Mucosa of descending colon (tissue), 3 donors: ENCODE measurements around the gene PTPRN2. TPM values are rescaled to one million over a fixed set of nuclear protein-coding genes. Genes with fewer than 3 reads are reported as not detected.

Source experiments
- ATAC-seq: fragments of 200-7000 bp; cut with Tn5 transposase; one replicate; pipeline ENCODE4 v1.9.1; 2020; ENCODE audit warnings: mild to moderate bottlenecking, moderate library complexity
- DNase-seq, 3 donors: peaks; one replicate each; pipeline ENCODE4 v3.0.0-alpha.2; 2020
- H3K36me3 ChIP-seq: fragments of 200-600 bp; one replicate; pipeline ENCODE4 v1.8.0; 2021; ENCODE audit warnings: low read depth, mild to moderate bottlenecking
- H3K4me1 ChIP-seq: fragments of 200-600 bp; one replicate; pipeline ENCODE4 v1.8.0; 2021; ENCODE audit warnings: low read depth, mild to moderate bottlenecking
- H3K4me3 ChIP-seq: fragments of 200-600 bp; one replicate; pipeline ENCODE4 v1.8.0; 2021; ENCODE audit warnings: mild to moderate bottlenecking
- H3K9me3 ChIP-seq: fragments of 200-600 bp; one replicate; pipeline ENCODE4 v1.8.0; 2021; ENCODE audit warnings: mild to moderate bottlenecking
- CTCF ChIP-seq: fragments of 200-600 bp; IDR thresholded peaks from one replicate; pipeline ENCODE4 v1.8.0; 2022; ENCODE audit warnings: antibody characterized with exemption, mild to moderate bottlenecking
- intact Hi-C, 2 donors: fragments of 100-400 bp; cut with DNase I in 1 of 2; cut with micrococcal nuclease in 1 of 2; formaldehyde crosslinking; loops; one replicate each; pipeline versions ENCODE4 v1.11.0 to v1.11.1; 2022; cut with DNase I, micrococcal nuclease
- total RNA-seq, 3 donors: library from RNA; stranded (reverse); fragmentation: NEBNext Ultra II Directional in 2 of 3; extraction: Animal tissue kit (Norgen Biotek cat#: 25700) in 2 of 3; gene quantifications; one replicate each; pipeline versions ENCODE4 v1.2.1 to v1.2.4, GENCODE V29; 2021 to 2023
- donor health status: DM: no; HTN: no; CAD: no; lungs with moderate emphysema.
- donor health status: DM: no; HTN: no; CAD: no.
- donor health status: DM: no; HTN: yes; CAD: no.

The PTPRN2 gene
- total RNA-seq, 3 donors from 2014 or later, result 12.5 to 28.0 (median 26.2) TPM

DNA sequence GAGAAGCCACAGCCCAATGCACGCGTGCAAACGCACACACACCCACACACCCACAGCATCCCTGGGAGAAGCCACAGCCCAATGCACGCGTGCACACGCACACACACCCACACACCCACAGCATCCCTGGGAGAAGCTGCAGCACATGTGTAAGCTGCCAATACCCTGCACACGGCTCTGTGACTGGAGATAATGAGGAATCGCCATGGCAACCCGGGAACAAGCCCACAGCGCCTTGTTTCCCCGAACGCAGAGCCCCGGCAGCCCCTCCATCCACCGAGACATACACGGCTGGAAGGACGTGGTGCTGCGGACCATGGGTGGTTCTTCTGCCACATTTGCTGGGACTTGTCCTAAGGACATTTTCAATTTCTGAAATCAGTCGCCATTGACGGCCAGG, 221.3 kb downstream of the PTPRN2 start:
- Histone ChIP-seq H3K4me1 (no peaks in the 10 kb centered on the region), H3K36me3 (no peaks in the 10 kb centered on the region), H3K9me3 (no peaks in the 10 kb centered on the region), H3K4me3 (no peak overlapping the region)
- ATAC-seq (no peak), DNase-seq (no peak)
- intact Hi-C loops, result no loop called here
- TF ChIP-seq CTCF, result no peak

- Histone ChIP-seq H3K36me3 (no peaks in the 10 kb centered on the region), H3K4me3 (no peak overlapping the region), H3K9me3 (no peaks in the 10 kb centered on the region), H3K4me1 (no peaks in the 10 kb centered on the region)
- ATAC-seq, result no peak
- DNase-seq, result no peak
- no peak for TF ChIP-seq CTCF
- intact Hi-C loops, result no loop called here
Measured at GRCh38 chr7:158365267-158365666, 222.4 kb downstream of the PTPRN2 start.

DNA sequence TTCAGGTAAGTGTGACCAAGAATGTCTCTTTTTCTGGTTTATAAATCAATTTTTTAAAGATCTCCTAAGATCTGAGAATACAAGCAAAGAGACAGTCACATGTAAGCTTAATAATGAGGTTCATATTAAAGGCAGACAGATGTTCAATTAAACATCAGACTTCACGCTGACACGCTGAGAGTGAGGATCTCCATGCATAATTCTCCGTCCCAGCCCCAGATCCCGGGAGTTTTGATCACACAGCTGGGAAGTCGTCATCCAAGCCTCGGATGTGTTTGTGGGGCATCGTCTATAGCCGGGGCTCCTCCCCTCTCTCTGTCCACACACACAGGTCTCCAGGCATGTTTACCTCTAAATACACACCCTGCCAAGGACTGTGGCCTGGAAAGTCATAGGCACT, 223.2 kb downstream of the PTPRN2 start:
- no peaks in the 10 kb centered on the region for H3K4me1 ChIP-seq
- DNase-seq, result no peak
- intact Hi-C loops, result no loop called here
- TF ChIP-seq CTCF, result no peak
- ATAC-seq, result no peak
- no peaks in the 10 kb centered on the region for H3K9me3 ChIP-seq
- no peak overlapping the region for H3K4me3 ChIP-seq
- no peaks in the 10 kb centered on the region for H3K36me3 ChIP-seq

- DNase-seq (no peak), ATAC-seq (no peak)
- no peaks in the 10 kb centered on the region for H3K9me3 ChIP-seq
- no peak overlapping the region for H3K4me3 ChIP-seq
- no peak for TF ChIP-seq CTCF
- intact Hi-C loops, result no loop called here
- H3K36me3 ChIP-seq, result no peaks in the 10 kb centered on the region
- no peaks in the 10 kb centered on the region for H3K4me1 ChIP-seq
Measured at GRCh38 chr7:158362912-158363905, 224.4 kb downstream of the PTPRN2 start.

- no peak for TF ChIP-seq CTCF
- H3K4me3 ChIP-seq, result no peak overlapping the region
- no peaks in the 10 kb centered on the region for H3K4me1 ChIP-seq
- H3K36me3 ChIP-seq, result no peaks in the 10 kb centered on the region
- ATAC-seq (no peak), DNase-seq (no peak)
- H3K9me3 ChIP-seq, result no peaks in the 10 kb centered on the region
- intact Hi-C loops, result no loop called here
Measured at GRCh38 chr7:158362001-158362400, 225.6 kb downstream of the PTPRN2 start.
